H1 (cell line): ENCODE results near the gene PCNA.

Source experiments
- FOSL1 ChIP-seq: IDR thresholded peaks from 2 replicates; pipeline ENCODE4 v1.6.1; 2011; ENCODE audit warnings: mild to moderate bottlenecking, low read depth, low read length, moderate library complexity; ENCODE audit not compliant: insufficient read depth
- POLR2AphosphoS5 ChIP-seq: IDR thresholded peaks from 2 replicates; pipeline ENCODE4 v1.6.1; 2011; ENCODE audit warnings: low read depth, low read length
- POU5F1 ChIP-seq: IDR thresholded peaks from 2 replicates; pipeline ENCODE4 v1.6.1; 2011; ENCODE audit warnings: low read depth, mild to moderate bottlenecking, low read length, moderate library complexity
- ZNF274 ChIP-seq: IDR thresholded peaks from 2 replicates; pipeline ENCODE4 v1.7.0; 2012; ENCODE audit warnings: low read length, borderline replicate concordance; ENCODE audit errors: extremely low read depth
- TF ChIP-seq, protein P1 (sequence below), 3 experiments: IDR thresholded peaks; 1 replicate in 2 of 3; 2 replicates in 1 of 3; pipeline versions ENCODE4 v1.5.1 to v1.6.1; 2011; ENCODE audit warnings: low read length in 3 of 3, mild to moderate bottlenecking in 3 of 3, inconsistent platforms in 2 of 3, low read depth in 1 of 3, moderate library complexity in 1 of 3; ENCODE audit not compliant: insufficient read depth in 1 of 3; ENCODE audit errors: control extremely low read depth in 1 of 3
- TF ChIP-seq, protein P2 (sequence below): IDR thresholded peaks from 2 replicates; pipeline ENCODE4 v1.6.1; 2012; ENCODE audit warnings: low read length, inconsistent platforms

DNA sequence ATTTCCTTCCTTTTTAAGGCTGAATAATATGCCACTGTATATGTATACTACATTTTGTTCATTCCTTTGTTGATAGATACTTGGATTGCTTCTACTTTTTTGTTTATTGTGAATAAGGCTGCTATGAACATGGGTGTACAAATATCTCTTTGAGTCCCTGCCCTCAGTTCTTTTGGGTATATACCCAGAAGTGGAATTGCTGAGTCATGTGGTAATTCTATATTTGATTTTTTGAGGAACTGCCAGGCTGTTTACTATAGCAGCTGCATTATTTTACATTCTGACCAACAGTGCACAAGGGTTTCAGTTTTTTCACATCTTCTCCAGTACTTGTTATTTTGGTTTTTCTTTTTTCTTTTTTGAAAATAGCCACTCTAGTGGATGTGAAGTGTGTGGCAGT lies 41.1 kb upstream of the PCNA start:
- TF ChIP-seq, protein P1, sequence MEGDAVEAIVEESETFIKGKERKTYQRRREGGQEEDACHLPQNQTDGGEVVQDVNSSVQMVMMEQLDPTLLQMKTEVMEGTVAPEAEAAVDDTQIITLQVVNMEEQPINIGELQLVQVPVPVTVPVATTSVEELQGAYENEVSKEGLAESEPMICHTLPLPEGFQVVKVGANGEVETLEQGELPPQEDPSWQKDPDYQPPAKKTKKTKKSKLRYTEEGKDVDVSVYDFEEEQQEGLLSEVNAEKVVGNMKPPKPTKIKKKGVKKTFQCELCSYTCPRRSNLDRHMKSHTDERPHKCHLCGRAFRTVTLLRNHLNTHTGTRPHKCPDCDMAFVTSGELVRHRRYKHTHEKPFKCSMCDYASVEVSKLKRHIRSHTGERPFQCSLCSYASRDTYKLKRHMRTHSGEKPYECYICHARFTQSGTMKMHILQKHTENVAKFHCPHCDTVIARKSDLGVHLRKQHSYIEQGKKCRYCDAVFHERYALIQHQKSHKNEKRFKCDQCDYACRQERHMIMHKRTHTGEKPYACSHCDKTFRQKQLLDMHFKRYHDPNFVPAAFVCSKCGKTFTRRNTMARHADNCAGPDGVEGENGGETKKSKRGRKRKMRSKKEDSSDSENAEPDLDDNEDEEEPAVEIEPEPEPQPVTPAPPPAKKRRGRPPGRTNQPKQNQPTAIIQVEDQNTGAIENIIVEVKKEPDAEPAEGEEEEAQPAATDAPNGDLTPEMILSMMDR (IDR thresholded peaks at IDR 0.05; ENCODE audit: control extremely low read depth in 1 of 3, insufficient read depth in 1 of 3, low read depth in 1 of 3, low read length in 3 of 3): no peak
- no peak for TF ChIP-seq FOSL1
- TF ChIP-seq POU5F1: no peak
- no peak for TF ChIP-seq ZNF274
- TF ChIP-seq, protein P2, sequence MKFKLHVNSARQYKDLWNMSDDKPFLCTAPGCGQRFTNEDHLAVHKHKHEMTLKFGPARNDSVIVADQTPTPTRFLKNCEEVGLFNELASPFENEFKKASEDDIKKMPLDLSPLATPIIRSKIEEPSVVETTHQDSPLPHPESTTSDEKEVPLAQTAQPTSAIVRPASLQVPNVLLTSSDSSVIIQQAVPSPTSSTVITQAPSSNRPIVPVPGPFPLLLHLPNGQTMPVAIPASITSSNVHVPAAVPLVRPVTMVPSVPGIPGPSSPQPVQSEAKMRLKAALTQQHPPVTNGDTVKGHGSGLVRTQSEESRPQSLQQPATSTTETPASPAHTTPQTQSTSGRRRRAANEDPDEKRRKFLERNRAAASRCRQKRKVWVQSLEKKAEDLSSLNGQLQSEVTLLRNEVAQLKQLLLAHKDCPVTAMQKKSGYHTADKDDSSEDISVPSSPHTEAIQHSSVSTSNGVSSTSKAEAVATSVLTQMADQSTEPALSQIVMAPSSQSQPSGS: no peak
- TF ChIP-seq POLR2AphosphoS5: no peak
